H9 (cell line): ENCODE data around the gene C16orf86. TPM values are rescaled to one million over a fixed set of nuclear protein-coding genes. Genes with fewer than 3 reads are reported as not detected.
A peak's percentile ranks its signal among the peaks of the same experiment; 100 is the strongest.

Experiments used
- DNase-seq: peaks from one replicate; pipeline ENCODE4 v3.0.0-alpha.2; 2017
- H2AFZ ChIP-seq: one replicate; pipeline ENCODE4 v1.6.1; 2013; ENCODE audit warnings: mild to moderate bottlenecking, low read length, control low read depth, moderate library complexity
- H2AK5ac ChIP-seq: 2 replicates; pipeline ENCODE4 v1.6.1; 2013; ENCODE audit warnings: low read length, control low read depth, mixed read lengths; ENCODE audit not compliant: insufficient read length
- H2BK120ac ChIP-seq: one replicate; pipeline ENCODE4 v1.6.1; 2013; ENCODE audit warnings: low read depth, mild to moderate bottlenecking, low read length, control low read depth, inconsistent platforms; ENCODE audit not compliant: poor library complexity, severe bottlenecking
- H2BK12ac ChIP-seq: 2 replicates; pipeline ENCODE4 v1.6.1; 2013; ENCODE audit warnings: low read length, control low read depth, mixed read lengths, low read depth; ENCODE audit not compliant: insufficient read length
- H2BK15ac ChIP-seq: 2 replicates; pipeline ENCODE4 v1.6.1; 2013; ENCODE audit warnings: low read depth, low read length, control low read depth
- H2BK20ac ChIP-seq: one replicate; pipeline ENCODE4 v1.6.1; 2013; ENCODE audit warnings: low read depth, mild to moderate bottlenecking, low read length, control low read depth, inconsistent platforms; ENCODE audit not compliant: poor library complexity, severe bottlenecking
- H2BK5ac ChIP-seq: 2 replicates; pipeline ENCODE4 v1.6.1; 2013; ENCODE audit warnings: low read length, control low read depth, mixed read lengths; ENCODE audit not compliant: insufficient read length
- H3K14ac ChIP-seq: 2 replicates; pipeline ENCODE4 v1.6.1; 2013; ENCODE audit warnings: low read length, control low read depth; ENCODE audit not compliant: insufficient read depth
- H3K18ac ChIP-seq: 2 replicates; pipeline ENCODE4 v1.6.1; 2013; ENCODE audit warnings: low read depth, mild to moderate bottlenecking, mixed read lengths, low read length, control low read depth; ENCODE audit not compliant: insufficient read length
- H3K23ac ChIP-seq: 2 replicates; pipeline ENCODE4 v1.6.1; 2013; ENCODE audit warnings: low read length, control low read depth, mixed read lengths, low read depth; ENCODE audit not compliant: insufficient read length
- H3K23me2 ChIP-seq: 2 replicates; pipeline ENCODE4 v1.6.1; 2013; ENCODE audit warnings: low read depth, mild to moderate bottlenecking, mixed read lengths, low read length, control low read depth; ENCODE audit not compliant: insufficient read length, poor library complexity, severe bottlenecking
- H3K27ac ChIP-seq: 2 replicates; pipeline ENCODE4 v1.5.1; 2013; ENCODE audit warnings: low read length, control low read depth, mixed read lengths, low read depth; ENCODE audit not compliant: insufficient read length
- H3K27me3 ChIP-seq: 2 replicates; pipeline ENCODE4 v1.6.1; 2013; ENCODE audit warnings: low read length, control low read depth, inconsistent platforms; ENCODE audit not compliant: insufficient read depth
- H3K4ac ChIP-seq: 2 replicates; pipeline ENCODE4 v1.6.1; 2013; ENCODE audit warnings: low read depth, mild to moderate bottlenecking, control low read depth, inconsistent platforms, low read length, moderate library complexity
- H3K4me1 ChIP-seq: 2 replicates; pipeline ENCODE4 v1.6.1; 2013; ENCODE audit warnings: low read length, control low read depth, inconsistent platforms; ENCODE audit not compliant: insufficient read depth
- H3K4me2 ChIP-seq: 2 replicates; pipeline ENCODE4 v1.6.1; 2013; ENCODE audit warnings: low read length, control low read depth, mixed read lengths; ENCODE audit not compliant: insufficient read length, insufficient read depth
- H3K56ac ChIP-seq: 2 replicates; pipeline ENCODE4 v1.6.1; 2013; ENCODE audit warnings: low read depth, mild to moderate bottlenecking, mixed read lengths, low read length, control low read depth; ENCODE audit not compliant: insufficient read length
- H3K79me1 ChIP-seq: 2 replicates; pipeline ENCODE4 v1.6.1; 2013; ENCODE audit warnings: low read depth, mild to moderate bottlenecking, moderate library complexity, low read length, control low read depth, inconsistent platforms; ENCODE audit not compliant: insufficient read depth, poor library complexity, severe bottlenecking
- H3K79me2 ChIP-seq: 2 replicates; pipeline ENCODE4 v1.6.1; 2013; ENCODE audit warnings: low read length, control low read depth, inconsistent platforms; ENCODE audit not compliant: insufficient read depth
- H3K9ac ChIP-seq: 2 replicates; pipeline ENCODE4 v1.6.1; 2013; ENCODE audit warnings: low read length, control low read depth, mixed read lengths; ENCODE audit not compliant: insufficient read length; ENCODE audit errors: extremely low read depth
- H3K9me3 ChIP-seq: one replicate; pipeline ENCODE4 v1.6.1; 2013; ENCODE audit warnings: low read depth, low read length, inconsistent platforms; ENCODE audit not compliant: control insufficient read depth
- H3T11ph ChIP-seq: one replicate; pipeline ENCODE4 v1.6.1; 2013; ENCODE audit warnings: mild to moderate bottlenecking, low read length, control low read depth, inconsistent platforms
- H4K20me1 ChIP-seq: one replicate; pipeline ENCODE4 v1.6.1; 2013; ENCODE audit not compliant: control insufficient read depth, insufficient read length, insufficient read depth
- H4K5ac ChIP-seq: 2 replicates; pipeline ENCODE4 v1.6.1; 2013; ENCODE audit warnings: low read depth, mild to moderate bottlenecking, mixed read lengths, low read length, control low read depth; ENCODE audit not compliant: insufficient read length
- H4K8ac ChIP-seq: replicated peaks from 2 replicates; pipeline ENCODE4 v1.6.1; 2013; ENCODE audit warnings: low read length, control low read depth, mixed read lengths, low read depth; ENCODE audit not compliant: insufficient read length
- H4K91ac ChIP-seq: 2 replicates; pipeline ENCODE4 v1.6.1; 2013; ENCODE audit warnings: low read depth, mild to moderate bottlenecking, moderate library complexity, mixed read lengths, low read length, control low read depth; ENCODE audit not compliant: insufficient read length
- H3K27ac Mint-ChIP-seq, 3 experiments: 2 replicates in 2 of 3; 3 replicates in 1 of 3; pipeline ENCODE4 v1.8.0; 2020 to 2021; ENCODE audit warnings: mixed read lengths in 3 of 3, mild to moderate bottlenecking in 1 of 3, moderate library complexity in 1 of 3
- H3K27me3 Mint-ChIP-seq: 2 replicates; pipeline ENCODE4 v1.8.0; 2021; ENCODE audit warnings: low read depth, mild to moderate bottlenecking, moderate library complexity, mixed read lengths
- H3K36me3 Mint-ChIP-seq, 3 experiments: 2 replicates in 2 of 3; 3 replicates in 1 of 3; pipeline ENCODE4 v1.8.0; 2020 to 2021; ENCODE audit warnings: low read depth in 3 of 3, mixed read lengths in 3 of 3; ENCODE audit not compliant: insufficient read depth in 1 of 3
- H3K4me1 Mint-ChIP-seq, 2 experiments: 2 replicates each; pipeline ENCODE4 v1.8.0; 2020; ENCODE audit warnings: mixed read lengths in 2 of 2
- H3K4me3 Mint-ChIP-seq, 2 experiments: 2 replicates in 1 of 2; 3 replicates in 1 of 2; pipeline ENCODE4 v1.8.0; 2020 to 2021; ENCODE audit warnings: mild to moderate bottlenecking in 2 of 2, mixed read lengths in 2 of 2, moderate library complexity in 1 of 2
- H3K9me3 Mint-ChIP-seq, 2 experiments: 2 replicates in 1 of 2; 3 replicates in 1 of 2; pipeline ENCODE4 v1.8.0; 2020; ENCODE audit warnings: mild to moderate bottlenecking in 2 of 2, mixed read lengths in 2 of 2, moderate library complexity in 1 of 2
- CTCF ChIP-seq: fragments of 200-600 bp; sonication (generic); conservative IDR thresholded peaks from 3 replicates; pipeline ENCODE4 v1.8.0; 2021; ENCODE audit warnings: antibody characterized with exemption, mild to moderate bottlenecking
- WGBS: extraction: QIAGEN DNeasy Blood & Tissue Kit; methylation state at CpG from one replicate; pipeline ENCODE4 v1.1.7; 2013; ENCODE audit warnings: missing lambda C conversion rate, low lambda C conversion rate, mixed read lengths; ENCODE audit not compliant: insufficient read length; ENCODE audit errors: extremely low coverage; 5-methylcytosine and 5-hydroxymethylcytosine counted together
- total RNA-seq: library from RNA; stranded (reverse); gene quantifications from 2 replicates; pipeline ENCODE4 v1.2.1, GENCODE V29; 2021

The C16orf86 gene
- total RNA-seq, 1 experiment from 2014 or later, result 1.5 TPM

GRCh38 chr16:67655363-67655762 lies 11.3 kb upstream of the C16orf86 start:
- Histone ChIP-seq H3K23ac (no peak overlapping the region), H3K27ac (no peak overlapping the region), H2BK20ac (no peak overlapping the region), H3T11ph (no peak overlapping the region), H3K56ac (no peak overlapping the region), H3K79me2 (no peaks in the 10 kb centered on the region), H3K79me1 (no peaks in the 10 kb centered on the region), H2AFZ (no peak overlapping the region), H3K4me1 (no peaks in the 10 kb centered on the region), H4K8ac (no peak overlapping the region), H2BK5ac (no peak overlapping the region), H3K18ac (no peak overlapping the region), H3K14ac (no peak overlapping the region), H2BK120ac (no peak overlapping the region), H2AK5ac (no peak overlapping the region), H3K9ac (no peak overlapping the region), H3K27me3 (no peaks in the 10 kb centered on the region; the same call in 1 of the 2 replicates), H2BK15ac (no peak overlapping the region), H3K4me2 (no peak overlapping the region), H3K9me3 (no peaks in the 10 kb centered on the region), H3K23me2 (peaks cover 8% of the 10 kb centered on the region), H3K4ac (no peak overlapping the region), H4K5ac (no peak overlapping the region), H4K91ac (no peak overlapping the region), H4K20me1 (no peaks in the 10 kb centered on the region), H2BK12ac (no peak overlapping the region)
- Mint-ChIP-seq H3K4me1 (peaks cover 8 to 10% of the 10 kb centered on the region in 2 experiments), H3K4me3 (peak overlapping the region; percentile 12 to 23; a peak in 2 of 5 replicates), H3K36me3 (peaks cover 11 to 44% (median 32%) of the 10 kb centered on the region in 3 experiments), H3K9me3 (no peaks in the 10 kb centered on the region; a peak in 1 of 5 replicates), H3K27me3 (peaks cover 5% of the 10 kb centered on the region), H3K27ac (0 out of 7 replicates have a peak overlapping the region, but pooled peaks of 1 of the 3 experiments have one; percentile 13)
- WGBS, result no CpG with 5 or more reads among the region's 4 CpGs
- no peak for DNase-seq
- no peak for TF ChIP-seq CTCF
